HG03439 (cell line): Measurements from ENCODE around the gene MYH7.
"Not testable (repeated sequence)": the region's sequence is repeated elsewhere in the genome, so short reads cannot be mapped to it uniquely, and the experiment has no call there.

Experiments used
- ATAC-seq: cut with Tn5 transposase; IDR thresholded peaks from one replicate; pipeline ENCODE4 v1.9.1; 2021; ENCODE audit warnings: mild to moderate bottlenecking, moderate library complexity; ENCODE audit not compliant: unreplicated experiment

MYH7 gene

DNA sequence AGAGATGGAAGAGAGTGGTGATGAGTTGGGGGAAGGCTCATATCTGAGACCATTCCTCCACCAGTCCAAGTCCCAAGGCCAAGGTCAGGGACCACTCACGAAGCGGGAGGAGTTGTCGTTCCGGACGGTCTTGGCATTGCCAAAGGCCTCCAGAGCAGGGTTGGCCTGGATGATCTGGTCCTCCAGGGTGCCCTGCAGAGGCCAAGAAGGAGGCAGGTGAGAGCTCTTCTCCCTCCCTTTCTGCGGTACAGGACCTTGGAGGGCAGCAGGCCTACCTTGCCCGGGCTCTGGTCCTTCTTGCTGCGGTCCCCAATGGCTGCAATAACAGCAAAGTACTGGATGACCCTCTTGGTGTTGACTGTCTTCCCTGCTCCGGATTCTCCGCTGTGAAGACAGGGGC is 4.0 kb downstream of the MYH7 start:
- ATAC-seq, result no peak

DNA sequence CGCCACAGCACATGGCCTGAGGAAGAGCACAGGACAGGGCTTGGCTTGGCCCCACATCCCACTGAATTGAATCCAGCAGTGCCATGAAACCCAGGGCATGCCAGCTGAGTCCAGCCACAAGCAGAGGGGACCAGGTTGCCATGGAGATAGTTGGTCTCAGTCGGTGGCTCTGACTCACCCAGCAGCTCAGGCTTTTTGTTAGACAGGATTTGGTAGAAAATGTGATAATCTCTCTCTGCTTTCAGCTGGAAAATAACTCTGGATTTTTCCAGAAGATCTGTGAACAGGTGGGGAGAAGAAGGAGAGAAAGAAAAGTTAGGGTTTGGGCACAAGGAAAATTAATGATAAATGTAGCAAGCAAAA is 4.8 kb downstream of the MYH7 start:
- no peak for ATAC-seq

DNA sequence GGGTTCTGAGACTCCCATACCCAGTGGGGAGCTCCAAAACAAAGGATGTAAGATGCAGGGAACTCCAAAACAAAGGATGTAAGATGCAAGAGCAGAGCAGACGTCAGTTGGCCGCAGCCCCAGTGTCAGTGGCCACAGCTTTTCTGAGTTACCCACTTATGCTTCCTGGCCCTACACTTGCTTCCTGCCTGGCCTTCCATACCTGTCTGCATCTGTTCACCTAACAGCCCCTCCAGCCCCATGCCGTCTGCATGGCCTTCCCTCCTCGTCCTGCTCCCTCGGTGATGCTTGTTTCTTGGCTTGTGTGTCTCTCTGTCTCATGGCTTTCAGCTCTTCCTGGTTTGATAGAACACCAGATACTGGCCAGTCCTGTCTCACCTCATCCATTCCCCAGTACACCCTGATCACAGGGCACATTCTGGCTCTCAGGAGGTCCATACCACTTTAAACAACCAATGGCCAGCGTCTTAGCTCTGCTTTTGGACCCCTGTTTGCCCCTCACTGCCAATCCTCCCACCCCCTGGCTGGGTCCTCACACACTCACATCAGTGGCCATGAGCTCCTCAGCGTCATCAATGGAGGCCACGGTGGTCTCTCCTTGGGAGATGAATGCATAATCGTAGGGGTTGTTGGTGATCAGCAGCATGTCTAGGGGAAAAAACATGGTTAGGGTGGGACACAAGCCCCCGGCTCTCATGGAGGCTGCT is 5.3 kb downstream of the MYH7 start:
- ATAC-seq, result no peak

DNA sequence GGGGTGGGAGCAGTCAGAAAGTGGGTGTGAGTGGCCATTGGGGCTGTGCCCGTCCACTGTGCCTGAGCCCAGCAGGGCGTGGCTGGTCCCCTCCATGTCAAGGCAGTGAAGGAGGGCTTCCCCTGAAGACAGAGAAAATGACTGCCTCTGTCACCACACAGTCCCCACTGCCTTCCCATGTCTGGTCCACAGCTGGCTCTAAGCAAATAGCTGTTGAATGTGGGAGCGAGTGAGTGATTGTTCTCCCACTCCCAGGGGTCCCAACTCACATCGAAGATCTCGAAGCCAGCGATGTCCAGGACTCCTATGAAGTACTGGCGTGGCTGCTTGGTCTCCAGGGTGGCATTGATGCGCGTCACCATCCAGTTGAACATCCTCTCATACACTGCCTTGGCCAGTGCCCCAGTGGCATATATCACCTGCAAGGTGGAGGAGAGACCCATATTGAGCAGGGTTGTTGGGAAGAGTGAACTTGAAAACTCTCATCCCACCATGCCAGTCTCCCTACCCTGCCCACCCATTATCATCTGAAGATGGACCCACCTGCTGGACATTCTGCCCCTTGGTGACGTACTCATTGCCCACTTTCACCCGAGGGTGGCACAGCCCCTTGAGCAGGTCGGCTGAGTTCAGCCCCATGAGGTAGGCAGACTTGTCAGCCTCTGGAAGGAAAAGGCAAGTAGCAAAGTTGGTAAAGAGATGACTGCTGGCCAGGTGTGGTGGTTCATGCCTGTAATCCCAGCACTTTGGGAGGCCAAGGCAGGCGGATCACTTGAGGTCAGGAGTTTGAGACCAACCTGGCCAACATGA is 6.6 kb downstream of the MYH7 start:
- ATAC-seq, result no peak

DNA sequence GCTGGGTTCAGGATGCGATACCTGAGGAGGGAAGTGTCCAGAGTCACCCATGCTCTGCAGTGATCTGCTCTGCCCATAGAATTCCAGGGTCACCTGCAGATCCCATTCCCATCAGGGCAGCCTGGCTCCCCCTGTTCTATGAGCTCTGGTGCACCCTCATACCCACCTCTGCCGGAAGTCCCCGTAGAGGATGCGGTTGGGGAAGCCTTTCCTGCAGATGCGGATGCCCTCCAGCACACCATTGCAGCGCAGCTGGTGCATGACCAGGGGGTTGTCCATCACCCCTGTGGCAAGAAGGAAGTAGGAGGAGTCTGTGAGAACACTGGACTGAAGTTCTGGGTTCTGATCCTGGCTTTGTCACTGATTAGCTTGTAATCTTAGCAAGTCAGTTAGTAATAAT is 9.7 kb downstream of the MYH7 start:
- not testable (repeated sequence) for ATAC-seq

DNA sequence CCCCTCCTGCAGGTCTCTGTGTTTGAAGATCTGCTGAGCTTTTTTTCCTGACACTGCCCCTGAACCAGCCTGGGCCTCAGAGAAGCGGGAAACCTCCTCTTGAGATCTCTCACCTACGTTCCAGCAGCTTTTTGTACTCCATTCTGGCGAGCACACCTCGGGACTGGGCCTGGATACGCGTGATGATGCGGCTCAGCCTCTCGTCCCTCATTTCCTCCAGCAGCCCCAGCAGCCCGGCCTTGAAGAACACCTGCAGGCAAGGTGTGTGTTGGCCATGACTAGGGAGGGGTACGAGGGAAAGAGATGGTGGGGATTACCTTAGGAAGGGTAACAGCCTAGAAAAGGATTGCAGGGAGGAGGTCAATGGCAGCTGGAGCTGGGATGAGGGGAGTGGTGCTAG is 10.3 kb downstream of the MYH7 start:
- ATAC-seq, result no peak

DNA sequence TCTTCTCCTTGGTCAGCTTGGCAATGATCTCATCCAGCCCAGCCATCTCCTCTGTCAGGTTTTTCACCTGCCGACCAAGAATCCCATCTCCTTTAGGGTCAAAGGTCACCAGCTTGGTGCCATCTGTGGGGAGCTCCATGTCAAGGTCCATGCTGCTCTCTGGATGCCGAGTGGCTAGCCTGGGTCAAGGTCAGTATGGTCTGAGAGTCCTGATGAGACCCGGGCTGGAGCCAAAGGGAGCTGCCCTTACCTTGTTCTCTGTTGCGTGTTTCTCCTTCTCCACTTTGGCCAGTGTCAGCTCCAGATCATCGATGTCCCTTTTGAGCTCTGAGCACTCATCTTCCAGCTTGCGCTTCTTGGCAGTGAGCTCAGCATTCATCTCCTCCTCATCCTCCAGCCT is 11.8 kb downstream of the MYH7 start:
- ATAC-seq, result no peak

DNA sequence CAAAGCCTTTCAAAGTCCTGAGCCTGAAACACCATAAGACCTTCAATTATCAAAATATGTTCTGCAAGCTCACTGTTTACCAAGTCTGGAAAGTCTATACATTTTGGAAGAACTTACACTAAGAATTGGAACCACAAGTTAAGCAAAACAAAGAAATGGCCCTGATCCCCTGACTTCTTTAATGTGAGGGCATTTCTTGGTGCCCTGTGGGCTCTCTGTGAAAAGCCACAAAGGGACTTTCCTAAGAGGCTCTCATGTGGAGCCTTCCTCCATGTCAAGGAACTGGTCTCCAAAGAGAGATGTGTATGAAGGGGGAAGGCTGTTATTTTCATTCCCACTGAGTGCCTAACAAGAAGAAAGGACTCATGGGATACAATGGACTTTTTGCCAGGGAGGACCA is 13.9 kb downstream of the MYH7 start:
- no peak for ATAC-seq

DNA sequence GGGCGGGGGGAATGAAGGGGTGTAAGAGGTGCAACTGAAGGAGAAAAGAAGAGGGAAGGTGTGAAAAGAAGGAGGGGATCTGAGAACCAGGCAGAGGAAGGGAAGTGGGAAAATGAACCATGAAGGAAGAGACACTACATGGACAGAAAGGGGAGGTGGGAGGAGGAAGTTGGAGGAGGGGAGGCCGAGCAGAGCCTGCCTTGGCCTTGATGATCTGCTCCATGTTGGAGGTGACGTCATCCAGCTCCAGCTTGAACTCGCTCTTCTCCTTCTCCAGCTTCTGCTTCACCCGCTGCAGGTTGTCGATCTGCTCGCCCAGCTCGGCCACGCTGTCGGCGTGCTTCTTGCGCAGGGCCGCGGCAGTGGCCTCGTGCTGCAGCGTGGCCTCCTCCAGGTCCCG is 15.8 kb downstream of the MYH7 start:
- ATAC-seq, result not testable (repeated sequence)

DNA sequence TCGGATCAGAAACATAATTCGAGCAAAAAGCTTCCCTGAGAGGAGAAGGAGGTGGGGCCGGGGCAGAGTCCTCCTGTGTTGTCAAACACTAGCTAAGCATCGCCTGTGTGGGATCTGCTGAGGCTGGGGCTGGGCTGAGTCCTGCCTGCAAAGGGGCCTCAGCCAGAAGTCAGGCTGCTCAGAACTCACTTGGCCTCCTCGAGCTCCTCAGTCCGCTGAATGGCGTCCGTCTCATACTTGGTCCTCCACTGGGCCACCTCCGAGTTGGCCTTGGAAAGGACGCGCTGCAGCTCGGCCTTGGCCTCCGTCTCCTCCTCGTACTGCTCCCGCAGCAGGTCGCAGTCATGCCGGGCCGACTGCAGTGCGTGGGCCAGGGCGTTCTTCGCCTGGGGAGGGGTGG is 17.4 kb downstream of the MYH7 start:
- no peak for ATAC-seq

DNA sequence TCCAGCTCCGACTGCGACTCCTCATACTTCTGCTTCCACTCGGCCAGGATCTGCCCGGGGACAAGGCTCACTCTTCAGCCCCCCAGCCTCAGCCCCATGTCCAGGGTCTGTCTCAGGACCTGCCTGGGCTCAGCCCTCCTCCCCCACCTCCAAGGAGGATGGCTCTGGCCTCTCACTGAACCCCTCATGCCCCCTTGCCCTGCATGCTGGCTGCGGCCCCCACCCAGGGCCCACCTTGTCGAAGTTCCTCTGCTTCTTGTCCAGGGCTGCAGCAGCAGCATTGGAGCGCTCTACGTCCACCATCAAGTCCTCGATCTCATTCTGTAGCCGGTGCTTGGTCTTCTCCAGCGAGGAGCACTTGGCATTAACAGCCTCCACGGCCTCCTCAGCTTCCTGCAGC is 18.2 kb downstream of the MYH7 start:
- not testable (repeated sequence) for ATAC-seq

DNA sequence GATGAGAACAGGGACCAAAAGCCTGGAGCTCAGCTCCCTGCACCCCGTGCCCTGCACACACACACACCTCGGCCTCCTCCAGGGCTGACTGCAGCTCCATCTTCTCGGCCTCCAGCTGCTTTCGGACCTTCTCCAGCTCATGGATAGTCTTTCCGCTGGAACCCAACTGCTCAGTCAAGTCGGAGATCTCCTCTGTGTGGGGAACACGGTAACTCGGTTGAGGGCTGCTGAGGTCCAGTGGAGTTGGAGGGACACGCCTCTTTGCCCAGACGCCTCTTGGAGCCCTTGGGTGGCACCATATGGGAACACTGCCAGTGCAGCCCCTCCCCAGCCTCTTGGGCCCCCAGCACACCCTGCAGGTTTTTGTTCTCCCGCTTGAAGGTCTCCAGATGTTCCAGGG is 18.7 kb downstream of the MYH7 start:
- ATAC-seq, result no peak

DNA sequence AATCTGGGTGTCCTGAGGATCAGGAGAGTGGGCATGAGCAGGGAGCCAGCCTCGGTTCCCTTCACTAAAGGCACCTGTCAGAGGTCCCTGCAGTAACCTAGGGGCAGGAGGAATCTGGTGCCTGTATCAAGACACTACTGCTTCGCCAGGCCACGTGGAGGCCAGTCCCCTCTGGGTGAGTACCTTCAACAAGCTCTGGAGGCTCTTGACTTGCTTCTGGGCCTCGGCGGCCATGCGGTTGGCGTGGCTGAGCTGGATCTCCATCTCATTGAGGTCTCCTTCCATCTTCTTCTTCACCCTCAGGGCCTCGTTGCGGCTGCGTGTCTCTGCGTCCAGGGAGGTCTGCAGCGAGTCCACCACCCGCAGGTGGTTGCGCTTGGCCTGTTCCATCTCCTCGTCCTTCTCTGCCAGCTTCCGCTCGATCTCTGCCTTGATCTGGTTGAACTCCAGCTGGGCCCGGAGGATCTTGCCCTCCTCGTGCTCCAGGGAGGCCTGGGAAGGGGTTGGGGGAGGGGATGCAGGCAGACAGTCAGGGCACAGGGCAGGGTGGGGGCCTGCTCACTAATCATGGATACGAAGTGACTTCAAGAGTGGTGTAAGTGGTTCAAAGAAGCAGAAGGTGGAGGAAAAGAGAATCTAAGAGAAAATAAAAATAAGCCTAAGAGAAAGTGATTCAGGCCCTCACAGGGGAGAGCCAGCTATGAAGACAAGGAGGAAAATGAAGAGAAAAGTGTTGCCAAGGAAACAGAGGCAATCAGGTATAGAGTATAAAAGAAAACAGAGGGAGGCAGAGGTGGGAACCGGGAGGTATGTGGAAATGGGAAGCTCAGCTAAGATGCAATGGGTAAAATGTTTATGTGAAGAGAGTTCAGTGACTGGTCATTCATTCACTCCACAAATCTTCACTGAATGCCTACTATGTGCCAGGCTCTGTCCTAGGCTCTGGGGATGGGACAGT is 19.4 kb downstream of the MYH7 start:
- no peak for ATAC-seq

DNA sequence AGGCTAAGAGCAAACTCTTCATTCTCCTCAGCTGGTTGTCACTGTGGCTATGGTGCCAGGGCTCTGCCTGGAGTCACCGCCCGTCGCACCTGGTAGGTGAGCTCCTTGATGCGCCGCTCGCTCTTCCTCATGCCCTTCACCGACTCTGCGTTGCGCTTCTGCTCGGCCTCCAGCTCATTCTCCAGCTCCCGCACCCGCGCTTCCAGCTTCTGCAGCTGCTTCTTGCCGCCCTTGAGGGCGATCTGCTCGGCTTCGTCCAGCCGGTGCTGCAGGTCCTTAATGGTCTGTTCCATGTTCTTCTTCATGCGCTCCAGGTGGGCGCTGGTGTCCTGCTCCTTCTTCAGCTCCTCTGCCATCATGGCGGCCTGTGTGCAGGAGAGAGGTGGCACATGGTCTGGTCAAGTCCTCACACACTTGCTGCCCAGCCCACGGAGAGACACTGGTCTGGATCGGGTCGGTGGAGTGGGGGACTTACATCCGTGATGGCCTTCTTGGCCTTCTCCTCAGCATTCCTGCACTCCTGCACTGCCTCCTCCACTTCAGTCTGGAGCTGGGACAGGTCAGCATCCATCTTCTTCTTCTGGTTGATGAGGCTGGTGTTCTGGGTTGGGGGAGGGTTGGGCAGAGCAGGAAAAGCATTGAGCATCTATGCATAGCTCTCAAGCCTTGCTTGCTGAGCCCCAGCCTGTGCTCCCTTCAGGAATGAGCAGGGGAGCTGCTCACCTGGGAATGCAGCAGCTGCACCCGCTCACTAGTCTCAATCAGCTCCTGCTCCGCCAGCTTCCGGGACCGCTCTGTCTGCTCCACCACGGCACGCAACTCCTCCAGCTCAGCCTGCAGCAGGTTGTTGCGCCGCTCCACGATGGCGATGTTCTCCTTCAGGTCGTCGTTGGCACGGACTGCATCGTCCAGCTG is 20.3 kb downstream of the MYH7 start:
- no peak for ATAC-seq

DNA sequence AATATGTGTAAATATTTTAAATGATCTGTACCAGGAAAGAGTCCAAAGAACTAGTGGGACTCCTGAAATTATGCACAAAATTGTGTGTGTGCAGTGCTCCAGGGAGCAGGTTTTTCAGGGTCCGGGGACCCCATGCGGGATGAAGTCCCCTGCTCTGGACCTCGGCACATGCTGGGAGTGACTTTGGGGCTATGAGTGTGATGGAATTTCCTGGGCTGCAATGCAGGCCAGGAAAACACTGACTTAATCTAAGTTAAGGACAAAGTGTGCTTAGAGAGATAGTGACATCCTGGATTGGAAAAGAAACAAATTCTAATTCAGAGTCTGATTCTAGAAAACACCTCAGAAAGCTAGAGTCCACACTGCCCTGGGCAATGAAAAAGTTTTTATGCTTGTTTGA is 21.2 kb downstream of the MYH7 start:
- ATAC-seq, result no peak

DNA sequence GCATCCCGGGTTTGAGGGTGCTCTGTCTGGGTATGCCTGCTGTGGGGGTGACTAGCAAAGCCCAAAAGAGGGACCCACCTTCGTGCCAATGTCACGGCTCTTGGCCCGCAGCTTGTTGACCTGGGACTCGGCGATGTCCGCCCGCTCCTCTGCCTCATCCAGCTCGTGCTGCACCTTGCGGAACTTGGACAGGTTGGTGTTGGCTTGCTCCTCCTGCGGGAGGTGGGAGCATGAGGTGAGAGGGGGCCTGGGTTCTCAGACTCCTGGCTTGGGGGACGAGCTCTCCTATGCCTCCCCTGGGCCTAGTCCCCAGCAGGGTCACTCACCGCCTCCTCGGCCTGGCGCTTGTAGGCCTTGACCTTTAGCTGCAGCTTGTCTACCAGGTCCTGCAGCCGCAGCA is 21.8 kb downstream of the MYH7 start:
- no peak for ATAC-seq

DNA sequence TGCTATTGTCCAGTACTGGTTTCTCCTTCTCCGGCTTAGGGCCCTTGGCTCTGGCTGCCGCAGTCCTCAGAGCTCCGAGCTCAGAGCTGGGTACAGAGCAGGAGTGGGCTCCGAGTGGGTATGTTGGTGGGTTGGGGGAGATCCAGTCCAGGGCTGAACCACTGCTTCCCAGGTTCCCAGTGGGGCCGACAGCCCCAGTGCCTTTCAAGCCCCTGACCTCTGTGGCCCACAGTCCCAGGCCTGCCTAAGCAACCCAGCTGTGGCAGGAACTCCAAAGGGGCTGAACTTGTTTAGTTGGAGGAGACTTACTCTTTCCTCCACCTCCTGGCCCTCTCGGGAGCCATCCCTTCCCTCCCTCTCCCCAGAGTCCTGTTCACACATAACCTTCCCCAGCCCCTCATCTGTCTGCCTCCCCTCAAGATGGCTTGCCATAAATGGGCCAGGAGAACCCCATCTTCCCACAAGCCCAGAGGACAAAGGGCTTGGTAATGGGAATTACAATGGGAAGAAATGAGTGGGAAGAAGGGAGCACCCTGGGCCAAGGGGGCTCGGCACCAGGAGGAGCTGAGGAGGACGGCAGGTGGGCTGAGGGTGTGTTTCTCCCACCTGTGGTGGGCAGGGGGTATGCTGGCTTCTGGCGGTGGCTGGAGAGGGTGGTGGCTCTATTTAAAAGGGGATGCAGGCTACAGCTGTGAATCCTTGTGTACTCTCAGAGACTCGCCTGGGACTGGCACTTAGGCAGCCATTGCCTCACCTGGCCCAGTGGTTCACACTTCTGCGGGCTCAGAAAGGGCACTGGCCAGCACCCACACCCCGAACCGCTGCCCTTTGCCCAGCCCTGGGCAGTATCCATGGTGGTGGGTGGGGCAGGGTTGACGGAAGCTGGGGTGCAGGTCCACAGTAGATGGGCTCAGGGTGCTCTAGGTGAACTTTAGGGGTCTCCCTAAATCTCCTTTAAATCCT is 23.6 kb downstream of the MYH7 start:
- ATAC-seq, result no peak

DNA sequence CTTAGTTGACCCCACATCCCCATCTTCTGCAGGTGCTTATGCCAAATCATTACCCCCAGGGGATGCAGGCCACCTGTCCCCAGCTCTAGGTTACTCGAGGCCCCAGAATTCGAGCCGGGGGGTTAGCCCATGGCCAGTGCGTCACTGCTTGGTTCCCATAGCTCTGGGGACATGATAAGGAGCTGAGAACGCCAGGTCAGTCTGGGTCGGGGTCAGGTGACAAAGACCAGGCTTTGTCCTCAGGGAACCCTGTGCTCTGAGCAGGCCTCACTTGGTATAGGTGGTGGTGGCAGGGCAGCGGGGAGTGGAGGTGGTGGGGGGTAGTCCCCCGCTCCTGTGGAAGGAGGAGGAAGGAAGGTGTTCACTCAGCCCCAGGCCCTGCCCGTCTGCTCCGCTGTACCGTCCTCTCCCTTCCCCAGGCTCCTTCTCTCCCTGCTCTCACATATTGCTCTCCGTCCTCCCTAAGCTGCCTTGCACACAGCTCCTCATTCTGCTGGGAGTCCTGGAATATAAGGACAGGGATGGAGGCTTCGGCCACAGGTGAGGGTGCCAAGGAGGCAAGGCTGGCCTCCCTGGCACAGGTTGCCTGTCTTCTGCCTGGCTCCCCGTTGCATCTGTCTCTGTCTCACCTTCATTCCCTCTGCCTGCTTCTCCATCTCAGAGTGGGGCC is 25.4 kb downstream of the MYH7 start:
- ATAC-seq, result no peak

DNA sequence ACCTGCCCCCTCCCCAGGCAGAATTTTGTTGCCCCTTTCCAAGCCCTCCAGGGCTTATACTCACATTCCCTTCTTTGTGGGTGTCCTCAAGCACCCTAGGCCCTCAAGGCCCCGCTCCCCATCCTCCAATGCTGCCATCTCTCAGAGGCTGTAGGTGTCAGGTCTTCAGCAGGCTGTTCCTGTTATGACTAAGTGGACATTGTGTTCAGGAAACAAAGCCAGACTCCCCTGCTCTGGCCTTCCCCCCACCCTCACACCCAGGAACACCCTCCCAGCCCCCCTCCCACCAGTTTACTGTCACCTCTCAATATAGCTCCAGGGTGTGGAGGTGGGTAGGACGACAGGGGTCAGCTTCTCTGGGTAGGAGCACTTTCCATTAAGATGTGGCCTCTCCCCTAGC is 26.0 kb downstream of the MYH7 start:
- ATAC-seq, result no peak
